ENCODE results near the gene ABTB2.
"Not testable (repeated sequence)": the region's sequence is repeated elsewhere in the genome, so short reads cannot be mapped to it uniquely, and the experiment has no call there.

Gene ABTB2

GRCh38 chr11:34233215-34233614, 124.6 kb downstream of the ABTB2 start:
- DNase-seq: no peak

DNA sequence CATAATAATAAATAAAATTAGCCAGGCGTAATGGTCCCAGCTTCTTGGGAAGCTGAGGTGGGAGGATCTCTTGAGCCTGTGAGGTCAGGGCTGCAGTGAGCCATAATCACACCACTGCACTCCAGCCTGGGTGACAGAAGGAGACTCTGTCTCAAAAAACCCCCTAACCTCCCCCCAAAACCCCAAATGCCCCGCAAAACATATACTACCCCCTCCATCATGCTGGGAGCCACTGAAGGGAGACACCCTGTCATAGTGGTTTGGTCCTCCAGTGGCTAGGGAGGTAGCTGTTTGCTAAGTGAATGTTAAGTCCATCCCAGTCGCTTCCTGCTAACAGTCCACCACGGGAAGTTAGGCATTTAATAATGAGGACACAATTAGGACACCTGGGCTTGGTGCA, 125.0 kb downstream of the ABTB2 start:
- DNase-seq: no peak

GRCh38 chr11:34226210-34226609, 131.6 kb downstream of the ABTB2 start:
- no peak for DNase-seq

GRCh38 chr11:34225091-34225490, 132.7 kb downstream of the ABTB2 start:
- DNase-seq: no peak

DNA sequence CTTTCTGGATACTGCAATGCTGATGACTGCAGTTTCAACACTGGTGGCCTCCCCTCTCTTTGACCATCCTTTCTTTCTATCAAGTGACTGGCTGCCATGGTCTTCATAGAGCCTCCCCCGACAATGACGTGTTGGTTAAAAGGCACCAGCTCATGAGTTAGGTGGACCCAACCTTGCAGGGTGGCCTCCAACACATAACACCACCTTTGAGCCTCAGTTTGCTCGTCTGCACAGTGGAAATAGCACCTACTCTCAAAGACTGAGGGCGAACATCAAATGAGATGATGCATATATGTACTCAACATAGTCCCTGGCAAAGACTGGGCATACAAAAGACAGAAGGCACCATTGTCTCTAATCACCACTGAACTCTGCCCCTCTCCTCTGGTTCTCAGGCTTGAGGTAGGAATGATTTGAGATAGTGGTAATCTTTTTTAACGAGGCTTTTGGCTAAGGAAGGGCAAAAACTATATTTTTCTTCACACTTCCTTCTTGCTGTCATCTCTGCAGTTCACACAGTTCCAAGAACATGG, 133.3 kb downstream of the ABTB2 start:
- no peak for DNase-seq

DNA sequence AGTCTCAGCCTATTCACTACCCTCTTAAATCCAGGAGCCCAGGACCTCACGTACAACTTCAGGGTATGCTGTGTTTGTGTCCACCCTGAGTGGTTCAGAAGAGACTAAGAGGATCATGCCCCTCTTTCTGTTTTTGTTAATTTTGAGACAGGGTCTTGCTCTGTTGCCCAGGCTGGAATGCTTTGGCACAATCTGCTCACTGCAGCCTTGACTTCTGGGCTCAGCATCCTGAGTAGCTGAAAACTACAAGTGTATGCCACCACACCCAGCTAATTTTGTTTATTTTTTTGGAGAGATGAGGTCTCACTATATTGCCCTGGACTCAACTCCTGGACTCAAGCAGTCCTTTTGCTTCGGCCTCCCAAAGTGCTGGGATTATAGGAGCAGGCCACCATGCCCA, 133.9 kb downstream of the ABTB2 start:
- DNase-seq: no peak

- DNase-seq: no peak
Measured at GRCh38 chr11:34223021-34223813, 134.6 kb downstream of the ABTB2 start.

DNA sequence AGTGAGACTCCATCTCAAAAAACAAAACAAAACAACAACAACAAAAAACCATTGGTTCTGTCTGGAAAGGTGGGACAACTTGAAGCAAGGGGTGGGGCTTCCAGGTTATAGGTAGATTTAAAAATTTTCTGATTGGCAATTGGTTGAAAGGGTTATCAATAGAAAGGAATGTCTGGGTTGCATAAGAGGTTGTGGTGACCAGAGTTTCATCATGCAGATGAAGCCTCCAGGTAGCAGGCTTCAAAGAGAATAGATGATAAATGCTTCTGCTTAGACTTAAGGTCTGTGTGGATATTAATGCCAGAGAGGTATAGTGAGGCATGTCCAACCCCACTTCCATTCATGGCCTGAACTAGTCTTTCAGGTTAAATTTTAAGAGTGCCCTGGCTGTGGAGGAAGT, 135.8 kb downstream of the ABTB2 start:
- DNase-seq: no peak

- DNase-seq: no peak
Measured at GRCh38 chr11:34219941-34220370, 137.9 kb downstream of the ABTB2 start.

GRCh38 chr11:34219279-34219678, 138.5 kb downstream of the ABTB2 start:
- DNase-seq: no peak

DNA sequence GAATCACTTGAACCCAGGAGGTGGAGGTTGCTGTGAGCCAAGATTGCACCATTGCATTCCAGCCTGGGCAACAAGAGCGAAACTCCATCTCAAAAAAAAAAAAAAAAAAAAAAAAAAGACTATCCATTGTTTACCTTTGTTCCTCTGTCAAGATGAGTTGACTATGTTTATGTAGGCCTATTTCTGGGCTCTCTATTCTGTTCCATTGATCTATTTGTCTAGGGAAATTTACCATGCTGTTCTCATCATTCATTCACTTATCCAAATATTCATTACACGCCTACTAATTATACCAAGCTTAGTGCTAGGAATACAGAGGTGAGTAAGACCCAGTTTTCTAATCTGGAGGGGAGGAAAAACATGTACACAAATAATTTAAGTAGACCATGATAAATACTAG, 139.1 kb downstream of the ABTB2 start:
- not testable (repeated sequence) for DNase-seq

- no peak for DNase-seq
Measured at GRCh38 chr11:34218067-34218466, 139.7 kb downstream of the ABTB2 start.

- no peak for DNase-seq
Measured at GRCh38 chr11:34216706-34217105, 141.1 kb downstream of the ABTB2 start.

- no peak for DNase-seq
Measured at GRCh38 chr11:34215806-34216453, 141.9 kb downstream of the ABTB2 start.

- DNase-seq: peak in 1 of 5 donors; percentile 13
Measured at GRCh38 chr11:34214961-34215805, 142.6 kb downstream of the ABTB2 start.

DNA sequence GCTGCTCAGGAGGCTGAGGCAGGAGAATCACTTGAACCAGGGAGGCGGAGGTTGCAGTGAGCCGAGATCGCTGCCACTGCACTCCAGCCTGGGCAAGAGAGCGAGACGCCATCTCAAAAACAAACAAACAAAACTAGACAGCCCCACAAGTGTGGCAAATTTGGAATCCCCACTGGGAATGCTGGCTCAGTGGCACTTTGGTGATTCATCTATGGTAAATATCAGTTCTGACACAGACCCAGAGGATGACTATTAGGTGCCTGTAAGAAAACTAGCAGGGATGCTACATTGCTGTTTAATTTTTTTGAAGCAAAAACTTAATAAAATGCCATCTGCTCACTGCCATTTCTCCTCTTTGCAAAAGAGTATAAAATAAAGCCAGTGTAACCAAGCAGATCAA, 144.4 kb downstream of the ABTB2 start:
- DNase-seq: no peak

DNA sequence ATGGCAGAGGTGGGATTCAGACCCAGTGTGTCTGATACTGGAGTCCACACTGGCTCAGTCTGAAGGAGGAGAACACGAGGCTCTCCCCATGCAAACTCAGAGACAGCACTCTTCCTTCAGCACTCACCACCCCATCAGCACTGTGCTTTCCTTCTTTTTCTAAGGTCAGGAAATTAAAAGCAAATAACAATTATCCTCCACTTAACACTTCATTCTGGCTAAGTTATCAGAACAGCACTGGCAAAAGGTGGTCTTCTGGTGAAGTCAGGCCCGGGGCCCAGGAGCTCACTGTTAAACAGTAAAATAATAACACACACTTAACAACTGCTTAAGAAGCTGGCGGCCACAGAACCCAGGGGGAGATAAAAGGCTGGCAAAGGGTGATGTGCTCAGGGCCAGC, 145.2 kb downstream of the ABTB2 start:
- DNase-seq: no peak

DNA sequence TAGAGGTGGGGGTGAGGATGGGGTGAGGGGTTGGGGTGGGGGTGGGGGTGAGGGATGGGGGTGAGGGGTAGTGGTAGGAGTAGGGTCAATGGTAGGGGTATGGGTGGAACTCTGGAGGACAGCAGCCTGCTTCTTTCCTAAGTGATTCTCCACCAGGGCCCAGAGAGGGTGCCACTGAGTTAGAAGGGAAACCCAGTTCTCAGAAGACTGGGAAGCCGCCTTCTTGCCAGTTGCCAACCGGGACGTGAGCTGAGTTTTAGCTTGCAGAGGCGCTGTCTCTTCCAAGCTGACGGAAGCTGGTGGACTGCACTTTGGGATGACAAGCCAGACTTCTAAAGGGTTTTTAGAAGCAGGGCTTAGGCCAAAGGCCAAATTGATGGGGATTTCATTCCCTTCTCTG, 148.0 kb downstream of the ABTB2 start:
- no peak for DNase-seq

DNA sequence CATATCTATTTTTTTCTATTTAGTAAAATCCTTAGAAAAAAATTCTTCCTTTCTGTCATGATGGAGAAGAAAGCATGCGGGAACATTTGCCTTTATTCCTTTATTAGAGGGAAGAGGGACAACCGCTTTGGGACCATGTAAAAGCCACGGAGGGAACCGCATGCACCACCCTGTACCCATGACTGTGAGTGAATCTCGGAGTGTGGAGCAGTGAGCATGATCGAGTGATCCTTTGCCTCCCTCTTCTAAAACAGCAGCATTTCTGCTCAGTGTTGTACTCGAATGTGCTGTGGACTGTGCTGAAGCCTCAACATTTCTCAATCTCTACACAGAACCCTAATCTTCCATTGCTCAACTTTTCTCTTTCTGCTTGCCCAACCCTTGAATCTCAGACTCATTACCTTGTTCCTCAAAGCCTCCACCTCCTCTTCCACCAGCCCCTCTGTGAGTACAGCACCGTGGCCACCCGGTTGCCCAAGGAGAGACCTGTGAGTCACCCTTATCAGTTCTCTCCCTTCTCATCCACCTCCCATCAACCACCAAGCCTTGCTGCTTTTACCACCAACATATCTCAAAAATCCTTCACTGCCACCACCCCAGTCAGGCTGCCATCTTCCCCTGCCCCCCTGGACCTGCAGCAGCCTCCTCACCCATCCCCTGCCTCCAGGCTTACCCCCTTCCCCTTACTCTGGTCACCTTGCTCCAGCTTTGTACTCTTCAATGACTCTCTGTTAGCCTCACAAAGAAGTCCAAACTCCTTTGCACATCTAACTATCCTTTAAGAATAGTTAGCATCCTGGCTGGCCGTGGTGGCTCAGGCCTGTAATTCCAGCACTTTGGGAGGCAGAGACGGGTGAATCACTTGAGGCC, 149.3 kb downstream of the ABTB2 start:
- DNase-seq: no peak

DNA sequence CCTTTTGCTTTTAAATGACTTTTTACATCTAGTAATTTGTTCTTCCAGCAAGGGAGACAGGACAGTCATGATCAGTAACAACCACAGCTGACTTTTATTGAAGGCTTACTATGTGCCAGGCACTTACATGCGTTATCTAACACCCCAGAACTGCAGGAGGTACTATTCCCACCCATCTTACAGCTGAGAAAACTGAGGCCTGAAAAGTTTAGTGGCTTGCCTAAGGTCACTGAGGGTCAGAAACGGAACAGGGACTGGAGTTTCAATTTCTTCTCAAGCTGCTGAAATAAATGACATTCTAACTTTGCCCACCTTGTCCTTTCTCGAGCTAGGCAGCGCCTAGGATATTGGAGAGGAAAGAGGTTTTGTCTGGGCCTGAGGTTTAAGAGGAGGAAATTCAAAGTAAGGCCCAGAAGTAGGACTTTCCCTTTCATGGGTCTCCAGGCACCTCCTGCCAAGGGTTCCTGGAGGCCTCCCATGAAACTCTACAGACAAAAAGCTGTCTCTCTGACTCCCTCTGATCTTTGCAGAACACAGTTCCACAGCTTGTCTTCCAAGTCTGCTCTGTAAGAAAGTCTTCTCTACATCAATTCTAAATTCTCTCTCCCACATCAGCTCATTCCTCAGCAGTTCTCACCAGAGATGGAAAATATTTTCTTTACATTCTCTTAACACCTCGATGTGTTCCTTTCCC, 150.2 kb downstream of the ABTB2 start:
- DNase-seq: no peak

Measured in T-helper 1 cell (primary cell).